ENCODE measurements around the gene RNF17.
A peak's percentile ranks its signal among the peaks of the same experiment; 100 is the strongest.

Gene RNF17

GRCh38 chr13:24858953-24859352, 95.0 kb downstream of the RNF17 start:
- DNase-seq, result no peak

- no peak for DNase-seq
Measured at GRCh38 chr13:24860770-24861169, 96.8 kb downstream of the RNF17 start.

GRCh38 chr13:24861617-24862362, 97.8 kb downstream of the RNF17 start:
- no peak for DNase-seq

DNA sequence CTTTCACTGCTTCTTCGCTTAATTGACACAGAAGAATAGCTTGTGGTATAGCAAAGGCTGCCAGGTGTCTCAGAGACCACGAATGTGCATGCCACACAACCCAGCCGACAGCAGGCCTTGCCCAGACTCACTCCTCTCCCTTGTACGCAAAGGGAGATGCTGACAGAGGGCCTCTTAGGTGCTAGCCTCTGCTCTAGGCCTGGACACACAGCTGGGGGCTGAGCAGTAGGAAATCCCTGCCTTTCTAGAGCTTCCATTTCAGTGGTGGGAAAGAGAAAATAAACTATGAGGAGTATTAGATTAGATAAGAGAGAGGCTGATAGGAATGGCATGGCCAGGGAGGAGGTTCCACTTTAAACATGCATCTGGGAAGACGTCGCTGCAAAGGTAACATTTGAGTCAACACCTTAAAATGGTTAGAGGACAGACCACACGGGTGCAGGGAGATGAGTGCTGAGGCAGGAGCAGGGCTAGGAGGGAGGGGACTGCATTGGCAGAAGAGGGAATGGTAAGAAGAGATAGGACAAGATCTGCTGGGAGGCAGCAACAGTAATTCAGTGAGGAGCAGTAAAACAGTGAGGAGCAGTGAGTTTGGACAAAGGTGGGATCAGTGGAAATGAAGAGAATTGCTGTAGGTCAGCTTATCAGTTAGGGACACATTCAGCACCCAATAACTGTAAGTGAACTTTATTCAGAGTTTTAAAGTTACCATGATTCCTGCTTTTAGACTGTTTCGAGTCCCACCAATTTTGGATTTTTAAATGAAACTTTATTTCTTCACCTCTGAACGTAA, 100.0 kb downstream of the RNF17 start:
- no peak for DNase-seq

DNA sequence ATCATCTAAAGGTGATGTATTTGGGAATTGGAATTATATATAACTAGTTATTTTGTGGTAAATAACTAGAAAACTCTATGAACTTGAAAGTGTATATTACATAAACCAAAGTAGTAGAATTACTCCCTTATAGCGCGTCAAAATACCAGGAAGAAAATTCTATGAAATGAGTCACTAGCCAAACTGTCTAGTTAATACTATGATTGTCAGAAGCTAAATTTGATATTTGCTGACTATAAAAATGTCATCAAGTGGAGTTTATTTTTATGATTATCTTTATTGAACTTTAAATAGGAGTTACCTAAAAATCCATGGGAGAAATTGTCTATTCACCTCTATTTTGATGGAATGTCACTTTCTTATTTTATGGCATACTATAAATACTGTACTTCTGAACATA, 100.6 kb downstream of the RNF17 start:
- no peak for DNase-seq

DNA sequence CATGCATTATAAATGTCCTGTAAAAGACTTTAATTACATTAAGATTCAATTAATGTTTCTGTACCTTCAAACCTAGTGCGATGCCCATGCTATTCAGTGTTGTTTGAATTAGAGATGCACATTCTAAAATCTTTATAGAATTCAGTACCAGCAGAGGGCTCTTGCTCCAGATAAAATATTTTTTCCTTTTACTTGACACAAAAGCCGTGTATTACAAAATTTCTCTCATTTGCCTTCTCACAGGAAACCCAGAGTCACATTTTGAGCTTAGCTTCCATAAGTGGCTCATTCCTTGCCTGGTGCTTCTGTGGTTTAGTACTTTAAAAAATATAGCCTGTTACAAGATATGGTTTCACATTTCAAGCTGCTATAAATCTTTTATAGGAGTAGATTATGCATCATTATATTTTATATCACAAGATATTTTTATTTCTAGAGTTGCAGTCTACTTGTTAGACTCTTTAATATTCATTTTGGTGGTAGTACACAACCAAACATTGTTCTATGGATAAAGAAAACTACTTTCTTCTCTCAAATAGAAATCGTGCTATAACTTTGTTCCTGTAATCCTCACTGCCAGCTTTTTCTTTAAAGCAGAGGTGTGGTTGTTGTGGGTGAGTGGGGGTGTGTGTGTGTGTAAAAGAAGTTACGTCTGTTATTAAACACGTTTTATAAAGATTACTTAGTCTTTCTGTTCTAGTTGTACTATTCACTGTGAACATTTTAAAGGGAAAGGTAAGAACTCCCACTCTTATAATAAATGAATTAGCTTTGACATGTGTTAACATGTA, 101.4 kb downstream of the RNF17 start:
- DNase-seq, result peak in 1 of 14 donors; percentile 1

DNA sequence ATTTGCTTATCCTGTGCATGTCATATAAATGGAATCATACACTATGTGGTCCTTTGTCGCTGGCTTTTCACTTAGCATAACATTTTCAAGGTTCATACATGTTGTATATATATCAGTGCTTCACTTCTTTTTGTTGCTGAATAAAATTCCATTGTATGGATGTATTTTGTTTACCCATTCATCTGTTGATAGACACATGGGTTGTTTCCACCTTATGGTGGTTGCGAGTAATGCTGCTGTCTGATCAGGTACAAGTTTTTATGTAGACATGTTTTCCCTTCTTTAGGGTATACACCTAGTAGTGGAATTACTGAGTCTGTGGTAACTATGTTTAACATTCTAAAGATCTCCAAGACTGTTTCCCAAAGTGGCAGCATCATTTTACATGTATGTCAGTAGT, 102.5 kb downstream of the RNF17 start:
- DNase-seq, result no peak

- DNase-seq, result no peak
Measured at GRCh38 chr13:24868874-24869273, 104.9 kb downstream of the RNF17 start.

DNA sequence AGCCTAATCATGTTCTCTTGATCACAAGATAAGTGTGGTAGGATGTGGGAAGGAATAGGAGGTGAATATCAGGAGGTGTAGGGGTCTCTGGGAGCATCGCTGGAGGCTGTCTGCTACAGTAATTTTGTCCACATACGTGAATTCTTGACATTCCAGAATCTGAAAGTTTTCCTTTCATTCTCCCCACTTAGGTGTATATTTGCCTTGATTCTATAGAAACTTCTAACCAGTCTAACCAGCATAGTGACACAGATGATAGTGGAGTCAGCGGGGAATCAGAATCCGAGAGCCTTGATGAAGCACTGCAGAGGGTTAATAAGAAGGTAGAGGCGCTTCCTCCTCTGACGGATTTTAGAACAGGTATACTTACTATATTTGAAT, 106.4 kb downstream of the RNF17 start:
- DNase-seq, result no peak

- no peak for DNase-seq
Measured at GRCh38 chr13:24875566-24875965, 111.6 kb downstream of the RNF17 start.

DNA sequence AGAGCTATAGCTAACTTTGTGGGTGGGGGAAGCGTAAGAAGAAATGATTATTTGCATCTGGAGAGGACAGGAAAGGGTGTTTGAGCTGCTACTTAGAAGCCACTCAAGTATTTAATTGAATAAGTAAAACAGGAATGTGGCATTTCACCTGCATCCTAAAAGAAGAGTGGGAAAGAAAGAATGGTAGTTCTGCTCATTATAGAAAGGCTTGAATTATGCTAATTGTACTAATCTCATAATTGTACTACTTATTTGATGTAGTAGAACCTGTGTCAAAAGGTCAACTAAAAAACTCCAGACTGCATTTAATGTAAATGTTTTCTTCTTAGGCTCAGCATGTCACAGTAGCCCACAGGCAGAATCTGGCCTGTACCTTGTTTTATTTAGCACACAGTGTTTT, 113.6 kb downstream of the RNF17 start:
- DNase-seq, result no peak

DNA sequence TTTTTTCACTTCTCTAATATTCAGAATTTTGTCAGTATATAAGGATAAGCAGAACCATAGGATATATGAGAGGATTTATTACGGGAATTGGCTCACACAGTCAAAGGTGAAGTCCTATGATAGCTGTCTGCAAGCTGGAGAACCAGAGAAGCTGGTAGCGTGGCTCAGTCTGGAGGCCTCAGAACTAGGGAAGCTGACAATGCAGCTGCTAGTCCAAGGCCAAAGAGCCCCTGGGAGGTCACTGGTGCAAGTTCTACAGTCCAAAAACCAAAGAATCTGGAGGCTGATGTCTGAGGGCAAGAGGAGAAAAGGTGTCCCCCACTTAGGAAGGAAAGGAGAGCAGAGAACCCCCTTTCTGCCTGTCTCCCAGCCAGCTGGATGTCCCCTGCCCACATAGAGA, 114.4 kb downstream of the RNF17 start:
- no peak for DNase-seq

DNA sequence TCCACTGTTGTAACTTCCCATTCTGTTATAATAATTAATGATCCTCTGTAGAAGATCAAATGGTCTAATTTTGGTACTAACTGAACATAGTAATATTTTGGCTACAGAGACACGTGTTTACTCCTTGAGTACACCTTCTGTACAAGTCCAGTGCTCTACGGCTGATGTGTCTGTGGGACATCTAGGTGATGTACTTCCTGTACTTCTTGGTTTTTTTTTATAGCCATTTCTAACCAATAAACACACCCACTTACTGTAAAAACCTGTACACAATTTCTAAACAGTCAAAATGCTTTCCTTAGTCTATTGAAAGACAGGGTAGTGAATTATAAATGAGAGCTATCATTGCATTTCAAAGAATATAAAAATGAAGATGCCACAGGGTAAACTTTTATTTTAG, 118.7 kb downstream of the RNF17 start:
- no peak for DNase-seq

GRCh38 chr13:24887759-24888158, 123.8 kb downstream of the RNF17 start:
- no peak for DNase-seq

GRCh38 chr13:24888291-24888931, 124.4 kb downstream of the RNF17 start:
- no peak for DNase-seq

DNA sequence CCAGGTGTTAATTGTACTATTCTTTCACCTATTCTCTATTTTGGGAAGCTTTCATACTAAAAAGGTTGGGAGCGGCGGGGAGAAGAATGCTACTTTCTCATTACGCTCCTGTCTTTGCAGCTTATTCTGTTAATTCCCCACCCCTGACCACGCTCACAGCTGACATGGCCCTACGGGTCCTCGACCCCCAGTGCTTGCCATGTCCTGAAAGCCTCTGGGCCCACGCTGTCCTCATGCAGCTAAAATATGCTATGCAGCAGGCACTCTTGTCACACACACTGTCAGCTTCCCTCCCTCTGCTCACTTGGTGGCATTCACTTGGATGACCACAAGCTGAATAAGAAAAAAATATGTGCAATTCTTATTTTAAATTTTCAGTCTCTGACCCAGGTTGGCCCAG, 126.3 kb downstream of the RNF17 start:
- no peak for DNase-seq

DNA sequence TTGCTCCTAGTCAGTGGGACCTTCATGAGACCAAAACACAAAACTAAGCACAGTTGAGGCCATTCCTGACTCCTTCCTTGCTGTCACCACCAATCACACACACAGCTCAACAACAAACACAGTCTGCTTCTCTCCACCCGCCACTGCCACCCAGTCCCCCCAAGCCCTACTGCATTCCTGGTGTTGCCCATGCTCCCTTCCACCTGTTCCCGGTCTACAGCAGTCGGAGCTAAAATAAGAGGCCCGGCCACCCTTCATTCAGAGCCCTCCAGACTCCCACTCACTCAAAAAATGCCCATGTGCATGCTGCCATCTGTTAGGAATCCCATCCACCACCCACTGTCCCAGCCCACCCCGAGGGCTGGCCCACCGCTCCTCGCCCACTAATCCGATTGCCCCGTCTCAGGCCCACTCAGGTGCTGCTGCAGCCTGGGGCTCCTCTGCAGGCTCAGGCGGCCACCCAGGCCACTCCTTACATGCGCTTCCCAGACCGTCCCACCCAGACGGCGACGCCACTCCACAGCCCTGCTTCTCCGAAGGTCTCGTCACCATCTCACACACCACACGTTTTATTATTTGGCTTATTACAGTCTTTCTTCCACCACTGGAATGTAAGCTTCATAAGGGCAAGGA, 127.6 kb downstream of the RNF17 start:
- DNase-seq, result no peak

GRCh38 chr13:24892829-24893228, 128.9 kb downstream of the RNF17 start:
- DNase-seq, result no peak

DNA sequence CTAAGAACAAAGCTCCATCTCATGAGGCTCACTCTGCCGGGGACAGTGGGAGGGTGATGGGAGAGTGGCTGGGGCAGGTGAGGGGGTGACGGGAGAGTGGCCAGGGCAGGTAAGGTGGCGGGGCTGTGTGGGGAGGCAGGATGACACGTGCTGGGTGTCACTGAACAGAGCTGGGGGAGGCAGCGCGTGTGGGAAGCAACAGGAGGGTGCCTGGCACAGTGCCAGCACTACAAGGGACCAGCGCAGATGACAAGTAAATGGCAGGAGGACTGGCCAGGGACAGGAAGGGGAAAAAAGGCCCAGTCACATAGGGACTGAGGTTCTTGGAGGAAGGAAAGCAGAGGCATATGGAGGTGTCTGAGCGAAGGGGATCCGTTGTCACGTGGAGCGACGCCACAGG, 129.9 kb downstream of the RNF17 start:
- no peak for DNase-seq

DNA sequence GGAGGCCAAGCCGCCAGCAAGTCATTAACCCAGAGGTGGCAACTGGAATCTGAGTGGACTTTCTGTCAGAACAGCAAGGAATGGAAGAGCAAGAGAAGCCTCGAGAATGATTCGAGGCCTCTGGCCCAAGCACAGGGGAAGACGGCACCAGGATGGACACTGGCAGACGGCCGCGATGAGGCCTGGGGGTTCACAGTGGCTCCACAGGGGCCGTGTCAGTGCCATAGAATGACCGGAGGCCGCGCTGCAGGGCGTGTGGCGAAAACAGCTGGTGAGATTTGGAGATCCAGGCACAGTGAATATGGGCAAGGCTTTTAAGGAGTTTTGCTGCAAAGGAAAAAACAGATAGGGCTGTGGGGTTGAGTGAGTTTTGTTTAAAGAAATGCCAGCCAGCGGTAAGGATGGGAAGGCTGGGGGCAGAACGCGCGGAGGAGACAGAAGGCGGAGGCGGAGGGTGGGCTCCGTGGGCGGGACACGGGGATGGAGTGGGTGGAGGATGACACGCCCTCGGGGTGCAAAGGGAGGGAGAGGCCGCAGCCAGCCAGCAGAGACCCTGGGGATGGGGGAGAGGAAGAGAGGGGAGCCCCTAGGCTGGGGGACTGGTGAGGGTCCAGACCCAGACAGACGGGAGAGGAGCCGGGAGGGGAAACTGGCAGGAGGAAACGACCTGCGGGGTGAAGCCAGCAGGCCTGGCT, 130.5 kb downstream of the RNF17 start:
- DNase-seq, result no peak

- no peak for DNase-seq
Measured at GRCh38 chr13:24894972-24895300, 131.0 kb downstream of the RNF17 start.

- no peak for DNase-seq
Measured at GRCh38 chr13:24896061-24896460, 132.1 kb downstream of the RNF17 start.
